ENCODE measurements around the gene PREX1. TPM values are rescaled to one million over a fixed set of nuclear protein-coding genes. Genes with fewer than 3 reads are reported as not detected.
A peak's percentile ranks its signal among the peaks of the same experiment; 100 is the strongest.
"Not testable (repeated sequence)": the region's sequence is repeated elsewhere in the genome, so short reads cannot be mapped to it uniquely, and the experiment has no call there.

PREX1 gene
- total and polyA plus RNA-seq, 2 donors, result 12.6 to 18.1 TPM

DNA sequence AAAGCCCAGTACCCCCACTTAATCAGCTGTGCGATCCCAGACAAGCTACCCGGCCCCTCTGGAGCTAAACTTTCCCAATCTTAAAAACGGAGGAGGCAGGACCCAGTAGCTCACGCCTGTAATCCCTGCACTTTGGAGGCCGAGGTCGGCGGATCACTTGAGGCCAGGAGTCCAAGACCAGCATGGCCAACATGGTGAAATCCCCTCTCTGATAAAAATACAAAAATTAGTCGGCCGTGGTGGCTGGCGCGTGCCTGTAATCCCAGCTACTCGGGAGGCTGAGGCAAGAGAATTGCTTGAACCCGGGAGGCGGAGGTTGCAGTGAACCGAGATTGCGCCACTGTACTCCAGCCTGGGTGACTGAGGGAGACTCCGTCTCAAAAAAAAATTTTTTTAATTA is 1.3 kb downstream of the PREX1 start:
- not testable (repeated sequence) for H3K4me1 ChIP-seq (ENCODE audit: insufficient read depth); DNase-seq (ENCODE audit: extremely low spot score); H3K36me3 ChIP-seq (ENCODE audit: insufficient read depth); H3K27ac ChIP-seq (ENCODE audit: low read depth)
- peak overlapping the region; percentile 83 for H3K4me3 ChIP-seq (ENCODE audit: low read depth, low read length)
- WGBS, result 30% methylated on average over 17 of the region's 17 CpGs

DNA sequence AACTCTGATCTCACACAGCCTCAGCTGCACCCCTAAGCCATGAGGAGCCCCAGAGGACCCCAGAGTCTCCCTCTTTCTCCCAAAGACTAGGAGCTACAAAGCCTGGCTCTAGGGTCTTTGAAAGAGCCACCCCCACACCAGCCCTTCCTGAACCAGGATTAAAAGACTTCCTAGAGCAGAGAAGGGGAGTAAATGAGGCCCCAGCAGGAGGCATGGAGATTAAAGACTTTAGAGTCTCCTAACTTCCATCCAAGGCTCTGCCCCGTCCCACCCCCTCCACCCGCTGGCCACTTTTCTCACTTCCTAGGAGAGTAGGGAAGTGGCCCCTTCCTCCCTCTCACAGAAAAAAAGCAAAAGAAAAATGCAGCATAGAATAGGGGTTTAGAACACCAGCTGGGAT is 1.7 kb downstream of the PREX1 start:
- H3K27ac ChIP-seq (ENCODE audit: low read depth), result peak overlapping the region; percentile 12
- 66% methylated on average over 2 of the region's 2 CpGs for WGBS
- H3K4me1 ChIP-seq (ENCODE audit: insufficient read depth), result peaks cover 2% of the 10 kb centered on the region
- no peak for DNase-seq (ENCODE audit: extremely low spot score)
- no peaks in the 10 kb centered on the region for H3K36me3 ChIP-seq (ENCODE audit: insufficient read depth)
- H3K4me3 ChIP-seq (ENCODE audit: low read depth, low read length), result peak overlapping the region; percentile 83

DNA sequence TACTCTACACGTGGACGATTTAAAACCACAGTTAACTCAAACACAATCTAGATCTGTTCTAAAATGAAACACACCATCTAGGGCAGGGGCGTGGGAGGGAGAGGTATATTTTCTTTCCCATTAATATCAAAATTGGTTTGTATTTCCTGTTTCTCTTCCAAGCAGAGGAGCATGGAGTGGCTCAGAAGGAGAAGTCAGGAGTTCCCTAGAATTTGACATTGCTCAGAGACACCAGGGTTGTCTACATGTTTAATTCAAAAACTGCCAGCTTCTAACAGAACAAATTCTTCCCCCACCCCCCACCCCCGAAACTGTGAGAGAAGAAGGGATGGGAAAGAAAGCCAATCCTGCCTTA is 2.3 kb downstream of the PREX1 start:
- no peak for DNase-seq (ENCODE audit: extremely low spot score)
- WGBS, result 50% methylated on average over 4 of the region's 4 CpGs
- peaks cover 2% of the 10 kb centered on the region for H3K4me1 ChIP-seq (ENCODE audit: insufficient read depth)
- H3K36me3 ChIP-seq (ENCODE audit: insufficient read depth), result no peaks in the 10 kb centered on the region
- H3K27ac ChIP-seq (ENCODE audit: low read depth), result no peak overlapping the region
- peak overlapping the region; percentile 83 for H3K4me3 ChIP-seq (ENCODE audit: low read depth, low read length)

DNA sequence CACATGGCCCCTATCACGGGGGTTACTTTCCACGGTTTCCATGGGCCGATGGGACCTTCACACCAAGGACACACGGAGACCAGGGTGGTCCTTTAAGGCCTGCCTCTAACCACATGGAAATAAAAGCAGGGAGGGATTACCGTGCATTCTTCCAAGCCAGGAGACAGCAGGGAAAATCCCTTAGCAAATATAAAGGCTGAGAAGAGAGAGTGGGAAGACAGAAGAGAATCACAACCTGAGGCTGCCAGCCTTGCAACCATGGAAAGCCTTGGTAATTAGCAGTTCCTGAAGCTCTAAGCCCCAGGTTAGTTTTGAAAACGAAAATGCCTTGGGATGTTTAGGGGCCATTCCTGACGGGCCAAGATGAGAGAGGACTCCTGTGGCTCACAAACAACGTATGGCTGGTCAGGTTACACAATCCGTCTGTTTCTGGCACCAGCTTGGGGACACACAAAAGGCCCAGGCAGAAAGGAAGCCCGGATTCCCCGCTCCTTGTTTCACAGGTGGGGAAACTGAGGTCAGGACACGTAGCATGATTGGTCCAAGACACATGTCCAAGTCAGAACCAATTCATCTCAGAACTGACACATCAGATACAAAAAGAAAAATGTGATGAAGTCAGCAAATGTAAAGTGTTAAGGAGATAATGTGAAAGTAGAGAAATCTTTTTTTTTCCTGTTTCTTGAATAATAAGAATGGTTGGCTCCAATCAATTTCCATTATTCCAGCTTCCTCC is 2.8 kb downstream of the PREX1 start:
- no peaks in the 10 kb centered on the region for H3K36me3 ChIP-seq (ENCODE audit: insufficient read depth)
- no peak for DNase-seq (ENCODE audit: extremely low spot score)
- WGBS, result 43% methylated on average over 12 of the region's 12 CpGs
- H3K4me3 ChIP-seq (ENCODE audit: low read depth, low read length), result peak overlapping the region; percentile 4
- peaks cover 2% of the 10 kb centered on the region for H3K4me1 ChIP-seq (ENCODE audit: insufficient read depth)
- no peak overlapping the region for H3K27ac ChIP-seq (ENCODE audit: low read depth)

DNA sequence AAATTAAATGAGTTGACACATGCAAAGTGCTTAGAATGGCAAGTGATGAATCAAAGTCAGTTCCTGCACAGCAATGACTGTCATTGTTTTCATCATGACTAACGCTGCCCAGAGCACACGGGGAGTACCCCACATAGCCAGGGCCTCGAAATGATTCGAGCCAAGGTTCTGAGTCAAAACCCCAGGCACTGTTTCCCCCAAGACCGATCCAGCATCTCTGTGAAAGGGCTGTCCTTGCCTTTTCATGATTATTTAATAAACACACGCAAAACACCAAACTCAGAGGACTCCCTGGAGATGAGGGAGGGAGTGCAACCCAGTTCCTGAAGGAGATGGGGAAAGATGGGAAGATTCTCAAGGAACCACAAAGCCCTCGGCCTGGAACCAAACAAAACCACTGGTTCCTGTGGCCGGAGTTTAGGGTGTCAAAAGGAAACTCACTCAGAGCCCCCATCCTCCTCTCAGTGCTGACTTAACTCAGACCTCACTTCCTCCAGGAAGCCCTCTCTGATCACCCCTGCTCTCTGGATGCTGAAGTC is 3.8 kb downstream of the PREX1 start:
- 64% methylated on average over 8 of the region's 8 CpGs for WGBS
- Histone ChIP-seq H3K36me3 (ENCODE audit: insufficient read depth) (no peaks in the 10 kb centered on the region), H3K27ac (ENCODE audit: low read depth) (no peak overlapping the region), H3K4me1 (ENCODE audit: insufficient read depth) (no peaks in the 10 kb centered on the region), H3K4me3 (ENCODE audit: low read depth, low read length) (no peak overlapping the region)
- no peak for DNase-seq (ENCODE audit: extremely low spot score)

DNA sequence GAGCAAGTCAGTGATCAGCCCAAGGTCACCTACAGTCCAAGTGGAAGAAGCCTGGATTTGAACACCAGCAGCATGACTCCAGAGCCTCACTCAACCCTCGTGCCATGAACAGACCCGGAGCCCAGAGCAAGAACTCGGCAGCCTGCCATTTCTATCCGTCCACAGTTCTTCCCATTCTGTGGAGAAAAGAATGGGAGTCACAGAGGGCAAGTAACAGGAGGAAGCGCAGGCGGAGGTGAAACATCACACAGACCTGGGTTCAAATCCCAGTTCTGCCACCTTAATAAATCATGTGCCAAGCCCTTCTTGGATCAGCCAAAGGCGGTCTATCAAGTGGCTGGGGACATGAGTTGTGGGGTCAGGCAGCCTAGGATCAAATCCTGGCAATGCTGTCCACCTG is 4.3 kb downstream of the PREX1 start:
- no peak for DNase-seq (ENCODE audit: extremely low spot score)
- Histone ChIP-seq H3K36me3 (ENCODE audit: insufficient read depth) (no peaks in the 10 kb centered on the region), H3K4me1 (ENCODE audit: insufficient read depth) (no peaks in the 10 kb centered on the region), H3K27ac (ENCODE audit: low read depth) (no peak overlapping the region), H3K4me3 (ENCODE audit: low read depth, low read length) (no peak overlapping the region)
- WGBS, result 89% methylated on average over 7 of the region's 7 CpGs

DNA sequence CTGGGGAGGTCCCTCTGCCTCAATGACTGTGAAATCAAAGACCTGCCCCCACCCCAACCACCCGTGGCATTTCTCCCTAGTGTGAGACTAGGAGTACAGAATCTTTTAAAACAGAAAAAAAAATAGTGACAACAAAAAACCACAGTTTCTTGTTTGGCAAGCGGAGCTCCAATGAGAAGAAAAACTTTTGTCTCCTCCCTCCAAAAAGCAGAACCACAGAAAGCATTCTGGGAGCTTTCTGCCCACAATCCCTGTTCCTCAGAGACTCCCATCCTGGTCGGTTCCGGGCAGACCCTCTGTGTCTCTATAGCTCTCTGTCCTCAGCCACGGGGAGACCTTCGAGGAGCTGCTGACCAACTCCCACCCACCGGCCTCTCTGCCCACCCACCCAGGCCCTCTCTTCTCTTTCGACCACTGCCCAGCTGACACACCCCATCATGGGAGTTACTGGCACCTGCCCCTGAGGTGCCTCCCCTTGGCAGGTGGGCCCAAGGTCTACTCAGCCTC is 4.9 kb downstream of the PREX1 start:
- Histone ChIP-seq H3K36me3 (ENCODE audit: insufficient read depth) (no peaks in the 10 kb centered on the region), H3K4me3 (ENCODE audit: low read depth, low read length) (no peak overlapping the region), H3K4me1 (ENCODE audit: insufficient read depth) (no peaks in the 10 kb centered on the region), H3K27ac (ENCODE audit: low read depth) (no peak overlapping the region)
- DNase-seq (ENCODE audit: extremely low spot score), result no peak
- 60% methylated on average over 8 of the region's 8 CpGs for WGBS

DNA sequence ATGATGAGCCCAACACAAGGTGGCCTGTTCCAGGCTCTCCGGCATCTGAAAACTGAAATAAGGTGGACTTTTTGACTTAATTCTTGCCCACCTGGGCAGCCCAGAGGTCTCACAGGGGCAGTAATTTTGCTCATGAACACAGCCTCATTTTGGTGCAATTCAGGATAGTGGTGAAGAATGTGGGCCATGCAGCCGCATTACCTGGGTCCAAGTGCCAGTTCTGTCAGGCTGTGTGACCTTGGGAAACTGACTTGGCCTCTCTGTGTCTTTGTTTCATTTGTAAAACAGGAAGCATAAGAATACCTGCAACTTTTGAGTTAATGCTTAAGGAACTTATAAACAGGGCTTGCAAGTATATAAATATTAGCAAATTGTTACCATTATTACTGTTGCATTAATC is 5.6 kb downstream of the PREX1 start:
- Histone ChIP-seq H3K4me3 (ENCODE audit: low read depth, low read length) (no peak overlapping the region), H3K36me3 (ENCODE audit: insufficient read depth) (no peaks in the 10 kb centered on the region), H3K4me1 (ENCODE audit: insufficient read depth) (no peaks in the 10 kb centered on the region), H3K27ac (ENCODE audit: low read depth) (no peak overlapping the region)
- no peak for DNase-seq (ENCODE audit: extremely low spot score)
- 82% methylated on average over 2 of the region's 2 CpGs for WGBS

DNA sequence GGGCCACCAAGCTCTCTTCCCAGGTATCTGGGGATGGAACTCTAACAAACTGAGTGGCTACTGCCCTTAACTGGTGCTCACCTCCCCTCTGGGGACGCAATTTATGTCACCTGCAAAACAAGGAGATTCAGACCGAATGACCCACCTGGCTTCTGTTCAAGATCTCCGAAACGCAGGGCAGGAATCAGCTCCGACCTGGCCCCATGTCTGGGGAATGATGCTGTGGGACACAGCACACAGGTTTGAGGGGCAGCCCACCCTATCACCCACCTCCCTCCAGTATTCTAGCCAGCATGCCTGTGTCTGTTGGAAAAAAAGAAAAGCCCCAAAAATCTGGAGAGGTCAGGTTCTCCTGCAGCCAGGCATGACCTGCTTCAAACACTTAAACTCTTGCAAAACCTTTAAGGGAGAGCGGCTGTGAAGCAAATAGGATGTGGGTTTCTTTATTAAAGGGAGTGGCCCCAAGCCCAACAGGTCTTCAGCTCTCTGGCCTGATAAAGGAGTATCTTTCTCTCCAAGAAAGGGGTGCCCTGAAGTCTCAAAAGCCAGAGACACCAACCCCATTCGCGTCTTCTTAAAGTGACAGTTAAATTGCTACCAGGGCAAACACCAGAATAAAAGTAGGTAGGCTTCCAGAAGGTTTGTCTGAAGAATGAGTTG is 6.4 kb downstream of the PREX1 start:
- DNase-seq (ENCODE audit: extremely low spot score), result no peak
- WGBS, result 71% methylated on average over 8 of the region's 8 CpGs
- H3K36me3 ChIP-seq (ENCODE audit: insufficient read depth), result no peaks in the 10 kb centered on the region
- H3K4me3 ChIP-seq (ENCODE audit: low read depth, low read length), result no peak overlapping the region
- H3K27ac ChIP-seq (ENCODE audit: low read depth), result no peak overlapping the region
- H3K4me1 ChIP-seq (ENCODE audit: insufficient read depth), result no peaks in the 10 kb centered on the region

DNA sequence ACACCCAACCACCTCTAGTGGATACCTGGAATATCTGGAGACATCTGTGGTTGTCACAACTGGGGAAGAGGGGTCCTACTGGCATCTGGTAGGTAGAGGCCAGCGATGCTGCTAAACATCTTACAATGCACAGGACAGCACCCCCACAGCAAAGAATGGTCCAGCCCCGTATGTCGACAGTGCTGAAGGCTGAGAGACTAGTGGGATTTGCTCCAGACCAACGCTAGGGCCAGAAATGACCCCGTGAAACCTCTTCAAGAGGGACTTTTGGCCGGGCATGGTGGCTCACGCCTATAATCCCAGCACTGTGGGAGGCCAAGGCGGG is 7.2 kb downstream of the PREX1 start:
- DNase-seq (ENCODE audit: extremely low spot score), result no peak
- no peak overlapping the region for H3K27ac ChIP-seq (ENCODE audit: low read depth)
- no peaks in the 10 kb centered on the region for H3K36me3 ChIP-seq (ENCODE audit: insufficient read depth)
- WGBS, result 77% methylated on average over 8 of the region's 8 CpGs
- H3K4me3 ChIP-seq (ENCODE audit: low read depth, low read length), result no peak overlapping the region
- no peaks in the 10 kb centered on the region for H3K4me1 ChIP-seq (ENCODE audit: insufficient read depth)

DNA sequence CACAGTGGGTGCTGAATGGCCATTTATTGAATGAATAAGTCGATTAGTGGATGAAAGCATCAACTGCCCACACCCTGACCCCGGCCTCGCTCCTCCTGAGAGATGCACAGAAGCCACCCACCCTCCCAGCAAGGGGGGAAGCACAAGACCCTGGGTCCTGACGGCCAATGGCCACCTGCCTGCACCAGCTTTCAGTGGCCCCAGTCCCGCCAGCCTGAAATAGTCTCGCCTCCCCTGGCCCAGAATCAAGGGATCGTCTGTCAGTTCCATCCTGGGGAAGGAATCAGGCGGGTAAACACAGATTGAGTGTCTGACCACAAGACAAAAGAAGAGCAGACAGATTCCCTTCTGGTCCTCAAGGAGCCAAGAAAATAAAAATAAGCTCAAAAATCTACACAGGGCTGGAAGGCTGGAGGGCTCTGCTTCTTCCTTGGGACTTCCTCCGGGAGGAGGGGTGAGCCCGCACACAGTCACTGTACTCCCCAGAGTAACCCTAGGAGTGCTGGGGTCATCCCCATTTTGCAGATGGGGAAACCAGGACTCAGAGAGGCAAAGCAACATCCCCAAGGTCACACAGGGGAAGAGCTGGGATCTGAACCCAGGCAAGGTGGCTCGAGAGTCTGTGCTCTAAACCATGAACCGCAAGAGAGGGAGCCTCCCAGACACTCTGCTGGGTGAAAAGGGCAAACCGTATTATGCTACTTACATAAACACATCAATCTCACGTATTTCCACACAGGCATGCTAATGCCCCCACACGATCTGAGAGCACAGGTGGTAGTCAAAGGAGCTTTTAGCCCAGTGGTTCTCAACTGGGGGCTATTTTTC is 7.8 kb downstream of the PREX1 start:
- DNase-seq (ENCODE audit: extremely low spot score), result no peak
- 56% methylated on average over 15 of the region's 15 CpGs for WGBS
- Histone ChIP-seq H3K4me3 (ENCODE audit: low read depth, low read length) (no peak overlapping the region), H3K27ac (ENCODE audit: low read depth) (no peak overlapping the region), H3K4me1 (ENCODE audit: insufficient read depth) (no peaks in the 10 kb centered on the region), H3K36me3 (ENCODE audit: insufficient read depth) (no peaks in the 10 kb centered on the region)

DNA sequence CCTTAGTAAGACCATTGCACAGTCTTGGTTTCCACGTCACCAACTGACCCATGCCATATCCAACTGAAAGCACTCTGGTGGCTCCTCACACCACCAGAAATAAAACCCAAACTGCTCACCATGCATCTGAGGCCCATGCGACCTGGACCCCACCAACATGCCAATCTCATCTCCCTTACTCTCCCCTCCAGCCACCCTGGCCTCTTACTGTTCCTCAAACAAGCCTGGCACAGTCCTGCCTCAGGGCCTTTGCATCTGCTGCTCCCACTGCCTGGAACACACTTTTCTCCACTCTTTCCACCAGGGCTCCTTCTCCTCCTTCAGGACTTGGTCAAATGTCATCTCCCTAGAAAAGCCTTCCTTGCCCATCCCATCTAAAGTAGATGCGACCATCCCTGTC is 8.7 kb downstream of the PREX1 start:
- WGBS, result 94% methylated on average over 3 of the region's 3 CpGs
- Histone ChIP-seq H3K27ac (ENCODE audit: low read depth) (no peak overlapping the region), H3K36me3 (ENCODE audit: insufficient read depth) (no peaks in the 10 kb centered on the region), H3K4me1 (ENCODE audit: insufficient read depth) (no peaks in the 10 kb centered on the region), H3K4me3 (ENCODE audit: low read depth, low read length) (no peak overlapping the region)
- no peak for DNase-seq (ENCODE audit: extremely low spot score)

DNA sequence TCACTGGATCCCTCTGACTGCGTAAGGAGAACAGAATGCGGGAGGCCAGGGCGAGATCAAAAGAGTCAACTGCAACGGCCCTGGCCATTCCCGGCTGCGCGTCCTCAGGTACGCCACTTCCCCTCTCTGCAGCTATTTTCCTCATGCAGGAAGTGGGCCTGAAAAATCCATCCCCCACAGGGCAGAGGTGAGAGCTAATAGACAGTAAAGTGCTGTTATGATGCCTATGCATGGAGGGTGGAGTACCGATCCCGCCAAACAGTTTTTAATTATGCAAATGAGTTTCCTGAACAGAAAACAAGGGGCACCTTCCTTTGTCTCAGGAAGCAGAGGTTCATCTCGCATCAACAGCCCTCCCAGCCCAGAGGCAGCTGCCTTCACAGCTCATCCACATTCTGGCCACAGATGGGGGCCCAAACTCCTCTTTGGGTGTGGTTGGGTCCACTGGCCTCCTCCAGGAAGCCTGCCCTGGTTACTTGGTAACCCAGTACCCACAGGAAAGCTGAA is 9.3 kb downstream of the PREX1 start:
- DNase-seq (ENCODE audit: extremely low spot score), result no peak

More for the DNA sequence above, 9.3 kb downstream of the PREX1 start:
- 58% methylated on average over 11 of the region's 11 CpGs for WGBS
- Histone ChIP-seq H3K4me3 (ENCODE audit: low read depth, low read length) (no peak overlapping the region), H3K36me3 (ENCODE audit: insufficient read depth) (no peaks in the 10 kb centered on the region), H3K4me1 (ENCODE audit: insufficient read depth) (no peaks in the 10 kb centered on the region), H3K27ac (ENCODE audit: low read depth) (no peak overlapping the region)
